DND-41 (cell line): ENCODE measurements around the gene TMIE.

Source experiments
- ATAC-seq: fragments of 200-7000 bp; cut with Tn5 transposase; 3 replicates; pipeline ENCODE4 v1.9.1; 2021; ENCODE audit warnings: low read depth; ENCODE audit not compliant: insufficient read depth
- DNase-seq: peaks from one replicate; pipeline ENCODE4 v3.0.0-alpha.2; 2020
- H2AFZ ChIP-seq: 2 replicates; pipeline ENCODE4 v1.6.0; 2012; ENCODE audit warnings: low read depth, low read length
- H3K27ac ChIP-seq: 2 replicates; pipeline ENCODE4 v1.5.1; 2012; ENCODE audit warnings: low read length, inconsistent platforms
- H3K27me3 ChIP-seq: fragments of 200-600 bp; sonication (generic); 2 replicates; pipeline ENCODE4 v1.6.0; 2012; ENCODE audit warnings: low read length, mild to moderate bottlenecking, inconsistent platforms; ENCODE audit not compliant: insufficient read depth, poor library complexity
- H3K36me3 ChIP-seq: 2 replicates; pipeline ENCODE4 v1.5.1; 2012; ENCODE audit warnings: low read length, inconsistent platforms; ENCODE audit not compliant: insufficient read depth
- H3K4me1 ChIP-seq: 2 replicates; pipeline ENCODE4 v1.5.1; 2012; ENCODE audit warnings: mild to moderate bottlenecking, low read length; ENCODE audit not compliant: insufficient read depth
- H3K4me2 ChIP-seq: 2 replicates; pipeline ENCODE4 v1.6.0; 2012; ENCODE audit warnings: mild to moderate bottlenecking, moderate library complexity, low read length, inconsistent platforms; ENCODE audit not compliant: insufficient read depth
- H3K4me3 ChIP-seq, 2 experiments: fragments of 200-600 bp in 1 of 2; shearing (Covaris generic) in 1 of 2; 2 replicates each; pipeline ENCODE4 v1.5.1; 2012 to 2016; ENCODE audit warnings: inconsistent platforms in 2 of 2, low read length in 2 of 2, mild to moderate bottlenecking in 2 of 2, low read depth in 1 of 2, moderate library complexity in 1 of 2
- H3K79me2 ChIP-seq: 2 replicates; pipeline ENCODE4 v1.6.0; 2012; ENCODE audit warnings: low read length, inconsistent platforms; ENCODE audit not compliant: insufficient read depth
- H3K9ac ChIP-seq: 2 replicates; pipeline ENCODE4 v1.6.0; 2012; ENCODE audit warnings: low read depth, mild to moderate bottlenecking, inconsistent platforms, low read length, moderate library complexity
- H3K9me3 ChIP-seq: 2 replicates; pipeline ENCODE4 v1.5.1; 2012; ENCODE audit warnings: low read length, moderate library complexity, mild to moderate bottlenecking, inconsistent platforms; ENCODE audit not compliant: insufficient read depth, severe bottlenecking
- H4K20me1 ChIP-seq: 2 replicates; pipeline ENCODE4 v1.6.0; 2012; ENCODE audit warnings: low read length; ENCODE audit not compliant: insufficient read depth
- CTCF ChIP-seq: IDR thresholded peaks from 2 replicates; pipeline ENCODE4 v1.5.1; 2012; ENCODE audit warnings: borderline replicate concordance, low read length, moderate library complexity, mild to moderate bottlenecking; ENCODE audit not compliant: poor library complexity, severe bottlenecking; ENCODE audit errors: extremely low read depth
- EZH2 ChIP-seq: IDR thresholded peaks from 3 replicates; pipeline ENCODE4 v1.6.1; 2012; ENCODE audit warnings: borderline replicate concordance, low read depth, mild to moderate bottlenecking, moderate library complexity, low read length, inconsistent platforms; ENCODE audit not compliant: severe bottlenecking

TMIE gene

GRCh38 chr3:46710229-46710628 lies 9.0 kb downstream of the TMIE start:
- no peaks in the 10 kb centered on the region for H3K4me1 ChIP-seq
- H3K36me3 ChIP-seq = no peaks in the 10 kb centered on the region
- no peak overlapping the region for H3K27ac ChIP-seq
- ATAC-seq = no peak
- H3K9me3 ChIP-seq = no peaks in the 10 kb centered on the region
- H3K4me2 ChIP-seq = no peak overlapping the region
- H3K27me3 ChIP-seq = no peaks in the 10 kb centered on the region
- H3K9ac ChIP-seq = no peak overlapping the region
- TF ChIP-seq EZH2 = no peak
- TF ChIP-seq CTCF = no peak
- no peaks in the 10 kb centered on the region for H4K20me1 ChIP-seq
- DNase-seq = no peak
- no peaks in the 10 kb centered on the region for H3K79me2 ChIP-seq
- no peak overlapping the region for H2AFZ ChIP-seq
- H3K4me3 ChIP-seq = no peak overlapping the region

DNA sequence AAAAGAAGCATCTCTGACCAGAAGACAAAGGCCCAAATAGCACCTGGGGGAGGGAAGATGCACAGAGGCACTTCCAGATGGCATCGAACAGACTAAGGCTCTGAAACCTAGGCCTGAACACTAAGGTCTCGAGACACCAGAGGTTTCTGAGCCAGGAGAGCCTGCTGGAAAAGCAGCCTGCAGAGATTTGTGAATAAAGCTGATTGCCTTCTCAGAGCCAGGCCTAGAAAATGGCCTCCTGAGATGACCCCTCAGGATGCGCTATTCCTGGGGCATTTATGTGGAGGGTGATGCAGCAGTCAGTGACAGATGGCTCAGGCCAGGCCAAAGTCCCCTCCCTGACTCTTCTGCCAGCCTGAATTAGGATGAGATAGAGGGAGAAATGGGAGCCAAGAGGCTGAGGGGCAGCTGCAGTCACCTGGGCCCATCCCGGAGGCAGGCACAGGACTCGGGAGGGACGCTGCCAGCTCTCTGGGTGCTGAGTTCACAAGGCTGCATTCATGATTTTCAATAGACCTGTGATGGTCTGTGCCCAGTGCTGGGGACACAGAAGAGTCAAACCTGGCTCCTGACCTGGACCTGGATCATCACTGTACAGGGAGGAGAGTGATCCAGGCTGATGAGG lies 9.6 kb downstream of the TMIE start:
- ATAC-seq = no peak
- Histone ChIP-seq H3K79me2 (no peaks in the 10 kb centered on the region), H3K27me3 (no peaks in the 10 kb centered on the region), H3K9ac (no peak overlapping the region), H3K4me3 (no peak overlapping the region), H3K9me3 (no peaks in the 10 kb centered on the region), H3K4me2 (no peak overlapping the region), H2AFZ (no peak overlapping the region), H4K20me1 (no peaks in the 10 kb centered on the region), H3K4me1 (no peaks in the 10 kb centered on the region), H3K27ac (no peak overlapping the region), H3K36me3 (no peaks in the 10 kb centered on the region)
- DNase-seq = no peak
- TF ChIP-seq CTCF (no peak), EZH2 (no peak)

DNA sequence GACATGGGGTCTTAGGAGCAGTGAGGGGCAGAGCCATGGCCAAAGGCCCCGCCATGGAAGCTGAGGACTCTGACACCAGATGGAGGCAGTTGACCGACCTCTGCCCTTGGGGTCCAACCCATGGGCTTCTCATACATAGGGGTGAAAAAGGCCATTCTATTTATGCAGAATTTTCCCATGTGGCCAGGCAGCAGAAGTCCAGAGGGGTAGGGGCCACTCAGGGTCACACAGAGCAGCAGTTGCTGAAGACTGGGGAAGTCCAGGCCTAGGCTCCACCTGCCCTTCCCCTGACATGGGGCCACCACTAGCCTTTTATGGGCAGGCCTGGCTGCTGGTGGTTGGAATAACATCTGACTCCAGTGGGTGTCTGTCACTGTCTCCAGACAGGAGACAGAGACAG lies 10.1 kb downstream of the TMIE start:
- Histone ChIP-seq H4K20me1 (no peaks in the 10 kb centered on the region), H2AFZ (no peak overlapping the region), H3K27me3 (no peaks in the 10 kb centered on the region), H3K36me3 (no peaks in the 10 kb centered on the region), H3K4me1 (no peaks in the 10 kb centered on the region), H3K27ac (no peak overlapping the region), H3K4me3 (no peak overlapping the region), H3K4me2 (no peak overlapping the region), H3K9ac (no peak overlapping the region), H3K9me3 (no peaks in the 10 kb centered on the region), H3K79me2 (no peaks in the 10 kb centered on the region)
- DNase-seq (no peak), ATAC-seq (no peak)
- TF ChIP-seq CTCF (no peak), EZH2 (no peak)

DNA sequence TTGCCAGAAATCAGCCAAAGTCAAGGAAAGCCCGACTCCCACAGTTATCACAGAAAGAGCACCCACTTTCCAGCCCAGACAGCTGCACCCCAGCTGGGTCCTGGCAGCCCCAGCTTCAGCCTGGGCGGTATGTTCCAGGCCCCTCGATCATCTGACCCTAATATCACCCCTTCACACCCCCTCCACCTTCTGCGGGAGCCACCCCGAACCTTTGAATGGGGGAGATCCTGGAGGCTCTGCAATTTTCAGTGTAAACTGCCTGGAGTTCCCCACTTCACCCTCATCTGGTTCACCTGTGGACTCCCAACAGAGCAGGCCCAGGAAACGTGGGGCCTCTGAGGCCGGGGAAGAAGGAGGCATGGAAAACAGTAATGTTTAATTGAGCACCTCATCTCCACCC lies 10.6 kb downstream of the TMIE start:
- TF ChIP-seq CTCF (no peak), EZH2 (no peak)
- H3K9ac ChIP-seq = no peak overlapping the region
- H3K27ac ChIP-seq = no peak overlapping the region
- no peaks in the 10 kb centered on the region for H3K4me1 ChIP-seq
- H3K79me2 ChIP-seq = no peaks in the 10 kb centered on the region
- DNase-seq = no peak
- no peaks in the 10 kb centered on the region for H3K9me3 ChIP-seq
- H3K27me3 ChIP-seq = no peaks in the 10 kb centered on the region
- ATAC-seq = no peak
- no peaks in the 10 kb centered on the region for H4K20me1 ChIP-seq
- H3K4me3 ChIP-seq = no peak overlapping the region
- no peaks in the 10 kb centered on the region for H3K36me3 ChIP-seq
- no peak overlapping the region for H2AFZ ChIP-seq
- no peak overlapping the region for H3K4me2 ChIP-seq
